GM23248 (cell line): ENCODE data around the gene EFCAB8.

Experiments used
- EZH2 ChIP-seq: fragments of 200-600 bp; sonication (generic); IDR thresholded peaks from 2 replicates; pipeline ENCODE4 v1.6.1; 2018; ENCODE audit warnings: antibody characterized with exemption, mild to moderate bottlenecking; ENCODE audit not compliant: insufficient read depth, poor library complexity, severe bottlenecking
- EZH2phosphoT487 ChIP-seq: fragments of 200-600 bp; sonication (generic); IDR thresholded peaks from 2 replicates; pipeline ENCODE4 v1.6.1; 2018; ENCODE audit warnings: antibody characterized with exemption, moderate library complexity, mild to moderate bottlenecking, low read depth; ENCODE audit not compliant: insufficient read depth

- TF ChIP-seq EZH2phosphoT487 (no peak), EZH2 (no peak)
Observed at GRCh38 chr20:32986331-32986966, 127.7 kb downstream of the EFCAB8 start.
